Adrenal gland (tissue), 5 donors: Measurements from ENCODE around the gene CDH5.

Experiments used
- POLR2A ChIP-seq, 2 donors: fragments of 450-650 bp; IDR thresholded peaks; one replicate each; pipeline ENCODE4 v1.6.1; 2017; ENCODE audit warnings: antibody characterized with exemption in 2 of 2, mild to moderate bottlenecking in 2 of 2, moderate library complexity in 1 of 2
- TF ChIP-seq, protein P1 (sequence below), 6 experiments: fragments of 450-650 bp in 4 of 6; fragments of 200-600 bp in 2 of 6; sonication (generic) in 1 of 6; IDR thresholded peaks; 1 replicate in 5 of 6; 2 replicates in 1 of 6; pipeline versions ENCODE4 v1.5.1 to v1.8.0; 2016 to 2021; ENCODE audit warnings: antibody characterized with exemption in 6 of 6, mild to moderate bottlenecking in 2 of 6, moderate library complexity in 1 of 6
- donor health status: DM: no; HTN: no; CAD: no.

DNA sequence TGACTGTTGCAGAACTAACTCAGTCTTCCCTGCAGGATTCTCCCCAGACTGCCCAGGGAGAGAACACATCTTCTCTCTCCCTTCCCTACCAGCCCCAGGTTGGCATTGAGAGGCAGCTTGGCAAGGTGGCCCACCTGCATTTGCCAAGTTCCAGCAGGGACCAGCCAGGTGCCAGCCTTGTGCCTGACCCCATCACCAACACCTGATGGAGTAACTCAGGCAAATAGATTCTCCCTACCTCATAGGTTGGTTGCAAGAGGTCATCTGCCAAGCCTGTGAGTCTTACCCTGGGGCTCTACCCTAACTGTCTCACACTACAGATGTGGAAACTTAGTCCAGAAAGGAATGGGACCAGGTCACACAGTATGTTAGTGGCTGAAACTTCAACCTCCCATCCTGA is 81.0 kb downstream of the CDH5 start:
- TF ChIP-seq POLR2A (IDR thresholded peaks at IDR 0.05) = no peak
- TF ChIP-seq, protein P1, sequence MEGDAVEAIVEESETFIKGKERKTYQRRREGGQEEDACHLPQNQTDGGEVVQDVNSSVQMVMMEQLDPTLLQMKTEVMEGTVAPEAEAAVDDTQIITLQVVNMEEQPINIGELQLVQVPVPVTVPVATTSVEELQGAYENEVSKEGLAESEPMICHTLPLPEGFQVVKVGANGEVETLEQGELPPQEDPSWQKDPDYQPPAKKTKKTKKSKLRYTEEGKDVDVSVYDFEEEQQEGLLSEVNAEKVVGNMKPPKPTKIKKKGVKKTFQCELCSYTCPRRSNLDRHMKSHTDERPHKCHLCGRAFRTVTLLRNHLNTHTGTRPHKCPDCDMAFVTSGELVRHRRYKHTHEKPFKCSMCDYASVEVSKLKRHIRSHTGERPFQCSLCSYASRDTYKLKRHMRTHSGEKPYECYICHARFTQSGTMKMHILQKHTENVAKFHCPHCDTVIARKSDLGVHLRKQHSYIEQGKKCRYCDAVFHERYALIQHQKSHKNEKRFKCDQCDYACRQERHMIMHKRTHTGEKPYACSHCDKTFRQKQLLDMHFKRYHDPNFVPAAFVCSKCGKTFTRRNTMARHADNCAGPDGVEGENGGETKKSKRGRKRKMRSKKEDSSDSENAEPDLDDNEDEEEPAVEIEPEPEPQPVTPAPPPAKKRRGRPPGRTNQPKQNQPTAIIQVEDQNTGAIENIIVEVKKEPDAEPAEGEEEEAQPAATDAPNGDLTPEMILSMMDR (IDR thresholded peaks at IDR 0.05) = no peak
